Neural progenitor cell (in vitro differentiated cells): ENCODE results near the gene SBF2. TPM values are rescaled to one million over a fixed set of nuclear protein-coding genes. Genes with fewer than 3 reads are reported as not detected.

Source experiments
- DNase-seq: peaks from one replicate; pipeline ENCODE4 v3.0.0-alpha.2; 2016; ENCODE audit warnings: low spot score
- H2AFZ ChIP-seq: fragments of 200-600 bp; sonication (generic); replicated peaks from 2 replicates; pipeline ENCODE4 v1.6.1; 2016; ENCODE audit warnings: antibody characterized with exemption
- H3F3A ChIP-seq: fragments of 200-600 bp; sonication (generic); 2 replicates; pipeline ENCODE4 v1.6.1; 2016; ENCODE audit warnings: antibody characterized with exemption, low read depth
- H3K27ac ChIP-seq: fragments of 200-600 bp; sonication (generic); 2 replicates; pipeline ENCODE4 v1.5.1; 2016; ENCODE audit warnings: mild to moderate bottlenecking
- H3K27me3 ChIP-seq: fragments of 200-600 bp; sonication (generic); 2 replicates; pipeline ENCODE4 v1.6.1; 2016; ENCODE audit warnings: mild to moderate bottlenecking, moderate library complexity
- H3K36me3 ChIP-seq: fragments of 200-600 bp; sonication (generic); 2 replicates; pipeline ENCODE4 v1.5.1; 2016
- H3K4me1 ChIP-seq: fragments of 200-600 bp; sonication (generic); 2 replicates; pipeline ENCODE4 v1.6.1; 2016; ENCODE audit warnings: mixed run types
- H3K4me2 ChIP-seq: fragments of 200-600 bp; sonication (generic); 2 replicates; pipeline ENCODE4 v1.6.1; 2016
- H3K4me3 ChIP-seq: fragments of 200-600 bp; sonication (generic); 2 replicates; pipeline ENCODE4 v1.5.1; 2016
- H3K79me2 ChIP-seq: fragments of 200-600 bp; sonication (generic); 2 replicates; pipeline ENCODE4 v1.6.1; 2016; ENCODE audit warnings: low read depth
- H3K9ac ChIP-seq: fragments of 200-600 bp; sonication (generic); 2 replicates; pipeline ENCODE4 v1.6.1; 2016
- H3K9me3 ChIP-seq: fragments of 200-600 bp; sonication (generic); 2 replicates; pipeline ENCODE4 v1.5.1; 2016; ENCODE audit warnings: low read depth
- H4K20me1 ChIP-seq: fragments of 200-600 bp; sonication (generic); 2 replicates; pipeline ENCODE4 v1.6.1; 2016; ENCODE audit warnings: low read depth
- H3K27ac Mint-ChIP-seq: 3 replicates; pipeline ENCODE4 v1.8.0; 2021; ENCODE audit warnings: mixed read lengths
- H3K27me3 Mint-ChIP-seq: 2 replicates; pipeline ENCODE4 v1.8.0; 2022; ENCODE audit warnings: low read depth, mild to moderate bottlenecking, inconsistent platforms, moderate library complexity, mixed read lengths; ENCODE audit not compliant: insufficient read depth
- H3K36me3 Mint-ChIP-seq: 3 replicates; pipeline ENCODE4 v1.8.0; 2021; ENCODE audit warnings: mixed read lengths
- H3K4me1 Mint-ChIP-seq: 3 replicates; pipeline ENCODE4 v1.8.0; 2021; ENCODE audit warnings: mixed read lengths
- H3K4me3 Mint-ChIP-seq: 3 replicates; pipeline ENCODE4 v1.8.0; 2021; ENCODE audit warnings: mild to moderate bottlenecking, moderate library complexity, mixed read lengths
- H3K9me3 Mint-ChIP-seq: 3 replicates; pipeline ENCODE4 v1.8.0; 2020; ENCODE audit warnings: mixed read lengths
- CTCF ChIP-seq: fragments of 200-600 bp; sonication (generic); IDR thresholded peaks from 2 replicates; pipeline ENCODE4 v1.5.1; 2017; ENCODE audit warnings: antibody characterized with exemption, mild to moderate bottlenecking
- EZH2 ChIP-seq: fragments of 200-600 bp; sonication (generic); IDR thresholded peaks from 2 replicates; pipeline ENCODE4 v1.6.1; 2017; ENCODE audit warnings: antibody characterized with exemption, mild to moderate bottlenecking, moderate library complexity
- EZH2phosphoT487 ChIP-seq: fragments of 200-600 bp; sonication (generic); IDR thresholded peaks from 2 replicates; pipeline ENCODE4 v1.6.1; 2017; ENCODE audit warnings: antibody characterized with exemption
- total RNA-seq: library from RNA; depleted of rRNA; stranded (reverse); fragments of >200 nt; gene quantifications from 2 replicates; pipeline ENCODE4 v1.2.3, GENCODE V29; 2015; ENCODE audit warnings: low replicate concordance

The SBF2 gene
- total RNA-seq, 1 donor from 2014 or later, result 48.2 TPM

DNA sequence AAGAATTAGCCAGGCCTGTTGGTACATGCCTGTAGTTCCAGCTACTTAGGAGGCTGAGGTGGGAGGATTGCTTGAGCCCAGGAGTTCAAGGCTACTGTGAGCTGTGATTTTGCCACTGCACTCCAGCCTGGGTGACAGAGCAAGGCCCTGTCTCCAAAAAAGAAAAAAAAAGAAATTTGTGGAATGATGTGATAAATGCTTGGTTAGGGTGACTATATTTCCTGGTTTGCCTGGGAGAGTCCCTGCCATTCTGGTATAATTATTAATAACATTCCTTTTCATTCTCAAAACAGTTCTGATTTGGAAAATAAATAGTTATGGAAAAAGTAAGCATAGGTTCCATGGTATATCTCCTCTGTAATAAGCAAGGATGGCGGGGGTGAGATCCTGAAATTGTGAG, 555.3 kb downstream of the SBF2 start:
- Mint-ChIP-seq H3K27ac (no peak overlapping the region), H3K4me1 (no peaks in the 10 kb centered on the region), H3K36me3 (peaks cover 56% of the 10 kb centered on the region), H3K27me3 (no peaks in the 10 kb centered on the region), H3K4me3 (no peak overlapping the region), H3K9me3 (peaks cover 20% of the 10 kb centered on the region)
- Histone ChIP-seq H3F3A (no peaks in the 10 kb centered on the region), H2AFZ (no peak overlapping the region), H3K4me3 (no peak overlapping the region), H3K27me3 (no peaks in the 10 kb centered on the region), H3K79me2 (no peaks in the 10 kb centered on the region), H3K36me3 (peaks cover 15% of the 10 kb centered on the region), H3K27ac (no peak overlapping the region), H3K4me2 (no peak overlapping the region), H3K4me1 (no peaks in the 10 kb centered on the region), H4K20me1 (no peaks in the 10 kb centered on the region), H3K9ac (no peak overlapping the region), H3K9me3 (no peaks in the 10 kb centered on the region)
- no peak for DNase-seq
- TF ChIP-seq EZH2 (no peak), EZH2phosphoT487 (no peak), CTCF (no peak)

DNA sequence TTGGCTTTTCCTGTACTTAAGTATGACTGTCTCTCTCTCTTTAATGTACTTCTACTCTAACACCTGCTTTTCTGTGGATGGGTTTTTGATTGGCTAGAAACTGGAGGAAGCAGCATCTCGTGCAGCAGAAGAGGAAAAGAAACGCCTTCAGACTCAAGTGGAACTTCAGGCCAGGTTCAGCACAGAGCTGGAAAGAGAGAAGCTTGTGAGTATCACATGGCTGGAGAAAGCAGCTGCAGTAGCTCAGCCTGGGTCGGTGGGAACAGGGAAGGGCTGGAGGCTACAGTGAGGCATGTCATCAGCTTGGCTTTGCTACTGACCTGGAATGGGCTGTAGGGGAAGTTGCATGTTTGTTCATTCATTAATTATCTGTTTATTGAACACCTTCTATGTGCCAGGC, 555.9 kb downstream of the SBF2 start:
- H3K27ac Mint-ChIP-seq, result no peak overlapping the region
- H3K4me1 ChIP-seq, result no peaks in the 10 kb centered on the region
- no peaks in the 10 kb centered on the region for H3K4me1 Mint-ChIP-seq
- peaks cover 15% of the 10 kb centered on the region for H3K36me3 ChIP-seq
- no peaks in the 10 kb centered on the region for H3K27me3 ChIP-seq
- no peak overlapping the region for H3K27ac ChIP-seq
- H2AFZ ChIP-seq, result no peak overlapping the region
- H3K4me3 ChIP-seq, result no peak overlapping the region
- no peaks in the 10 kb centered on the region for H3F3A ChIP-seq
- H3K79me2 ChIP-seq, result no peaks in the 10 kb centered on the region
- peaks cover 56% of the 10 kb centered on the region for H3K36me3 Mint-ChIP-seq
- peaks cover 18% of the 10 kb centered on the region for H3K9me3 Mint-ChIP-seq
- H3K4me2 ChIP-seq, result no peak overlapping the region
- TF ChIP-seq EZH2, result no peak
- TF ChIP-seq CTCF, result no peak
- no peak for TF ChIP-seq EZH2phosphoT487
- no peak overlapping the region for H3K9ac ChIP-seq
- H3K9me3 ChIP-seq, result no peaks in the 10 kb centered on the region
- no peaks in the 10 kb centered on the region for H3K27me3 Mint-ChIP-seq
- H3K4me3 Mint-ChIP-seq, result no peak overlapping the region
- DNase-seq, result no peak
- H4K20me1 ChIP-seq, result no peaks in the 10 kb centered on the region

DNA sequence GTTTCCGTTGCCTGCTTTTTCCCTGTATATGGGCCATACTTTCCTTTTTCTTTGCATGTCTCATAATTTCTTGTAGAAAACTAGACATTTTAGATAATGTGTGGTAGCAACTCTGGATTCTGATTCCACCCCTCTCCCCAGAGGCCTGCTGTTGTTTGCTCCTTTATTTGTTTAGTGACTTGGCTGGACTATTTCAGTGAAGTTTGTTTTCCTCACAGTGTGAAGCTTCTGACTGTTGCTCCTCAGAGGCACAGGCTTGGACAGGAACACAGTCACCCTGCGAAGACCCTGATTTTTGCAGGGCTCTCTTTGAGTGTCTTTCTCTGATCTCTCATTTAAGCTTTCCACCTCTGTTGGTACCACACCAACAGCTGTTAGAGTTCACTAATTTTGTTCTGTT, 557.7 kb downstream of the SBF2 start:
- no peak for TF ChIP-seq EZH2phosphoT487
- no peak for TF ChIP-seq CTCF
- TF ChIP-seq EZH2, result no peak
- H2AFZ ChIP-seq, result no peak overlapping the region
- Mint-ChIP-seq H3K9me3 (peaks cover 18% of the 10 kb centered on the region), H3K4me3 (no peak overlapping the region), H3K27me3 (no peaks in the 10 kb centered on the region), H3K4me1 (no peaks in the 10 kb centered on the region), H3K36me3 (peaks cover 53% of the 10 kb centered on the region), H3K27ac (no peak overlapping the region)
- H3K36me3 ChIP-seq, result peaks cover 15% of the 10 kb centered on the region
- no peaks in the 10 kb centered on the region for H4K20me1 ChIP-seq
- no peak for DNase-seq
- H3K27ac ChIP-seq, result no peak overlapping the region
- no peaks in the 10 kb centered on the region for H3K27me3 ChIP-seq
- H3K4me3 ChIP-seq, result no peak overlapping the region
- no peak overlapping the region for H3K9ac ChIP-seq
- H3K79me2 ChIP-seq, result no peaks in the 10 kb centered on the region
- H3K4me2 ChIP-seq, result no peak overlapping the region
- H3K9me3 ChIP-seq, result no peaks in the 10 kb centered on the region
- H3F3A ChIP-seq, result peaks cover 4% of the 10 kb centered on the region
- no peaks in the 10 kb centered on the region for H3K4me1 ChIP-seq

DNA sequence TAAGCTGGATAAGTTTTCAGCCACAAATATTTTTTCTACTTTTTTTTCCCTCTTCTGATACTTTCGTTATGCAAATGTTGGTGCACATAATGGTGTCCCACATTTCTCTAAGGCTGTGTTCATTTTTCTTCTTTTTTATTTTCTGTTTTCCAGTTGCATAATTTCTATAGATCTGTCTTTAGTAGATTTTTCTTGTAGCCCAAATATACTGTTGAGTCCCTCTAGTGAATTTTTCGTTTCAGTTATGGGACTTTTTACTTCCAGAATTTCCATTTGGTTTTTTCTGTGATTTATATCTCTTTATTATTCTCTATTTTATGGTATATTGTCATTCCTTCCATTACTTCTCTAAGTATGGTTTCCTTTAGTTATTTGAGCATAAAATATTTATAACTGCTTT, 558.1 kb downstream of the SBF2 start:
- Histone ChIP-seq H3K4me1 (no peaks in the 10 kb centered on the region), H3K4me2 (no peak overlapping the region), H3K27ac (no peak overlapping the region), H3F3A (peaks cover 4% of the 10 kb centered on the region), H3K27me3 (no peaks in the 10 kb centered on the region), H3K36me3 (peaks cover 15% of the 10 kb centered on the region), H4K20me1 (no peaks in the 10 kb centered on the region), H3K9me3 (no peaks in the 10 kb centered on the region), H2AFZ (no peak overlapping the region), H3K4me3 (no peak overlapping the region), H3K9ac (no peak overlapping the region), H3K79me2 (no peaks in the 10 kb centered on the region)
- Mint-ChIP-seq H3K9me3 (peaks cover 18% of the 10 kb centered on the region), H3K4me1 (no peaks in the 10 kb centered on the region), H3K27ac (no peak overlapping the region), H3K4me3 (no peak overlapping the region), H3K36me3 (peaks cover 51% of the 10 kb centered on the region), H3K27me3 (no peaks in the 10 kb centered on the region)
- DNase-seq, result no peak
- TF ChIP-seq EZH2phosphoT487 (no peak), CTCF (no peak), EZH2 (no peak)
